ENCODE data around the gene EMC6. TPM values are rescaled to one million over a fixed set of nuclear protein-coding genes. Genes with fewer than 3 reads are reported as not detected.

The EMC6 gene
- total and polyA plus RNA-seq, 2 of the 13 experiments (the other 11 are each of a cell fraction or from before 2014, with no cell fraction given), result 45.1 to 47.7 TPM

DNA sequence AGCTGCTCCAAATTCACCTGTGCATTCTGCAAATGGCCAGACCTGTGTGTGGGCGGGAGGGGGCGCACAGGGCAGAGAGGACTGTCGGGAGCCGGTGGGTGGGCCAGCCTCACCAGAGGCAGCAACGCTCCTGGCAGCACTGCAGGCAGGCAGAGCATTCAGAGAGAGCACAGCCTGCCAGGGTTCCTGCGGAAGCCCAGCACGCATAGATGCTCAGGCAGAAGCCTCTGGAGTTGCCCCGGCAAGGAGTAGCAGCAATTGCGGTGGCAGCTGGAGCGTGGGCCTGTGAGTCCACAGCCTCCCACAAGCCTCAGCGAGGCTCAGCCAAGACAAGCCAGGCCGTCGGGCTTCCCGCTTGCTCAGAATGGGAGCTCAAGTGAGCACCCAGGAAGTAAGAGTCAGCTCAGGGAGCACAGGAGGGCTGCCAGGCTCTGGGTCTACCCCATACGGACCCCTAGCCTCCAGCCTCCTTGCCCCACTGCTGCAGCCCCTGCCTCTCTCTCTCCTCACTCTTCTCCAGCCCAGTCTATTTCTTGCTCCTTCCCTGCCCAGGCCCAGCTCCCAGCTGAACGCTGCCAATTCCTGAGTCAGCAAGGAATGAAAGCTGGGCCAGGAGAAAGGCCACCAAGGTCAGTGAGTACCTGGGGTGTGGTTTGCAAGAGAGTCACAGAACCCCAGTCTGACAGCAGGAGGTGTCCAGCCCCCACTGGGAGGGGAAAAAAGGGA lies 9.6 kb downstream of the EMC6 start:
- H3K4me3 ChIP-seq (replicated peaks in 1 of 3; ENCODE audit: insufficient read depth in 1 of 3, low read depth in 2 of 3, low read length in 3 of 3), result peak overlapping the region; percentile 17 to 57 (median 39); a peak in 3 of 6 replicates
- peak overlapping the region; percentile 69 for H3K4me2 ChIP-seq (ENCODE audit: low read depth, low read length)
- H3K9me3 ChIP-seq (ENCODE audit: low read length), result no peaks in the 10 kb centered on the region
- H3K27ac ChIP-seq (ENCODE audit: extremely low read length, insufficient read depth, low read length), result no peak overlapping the region
- no peaks in the 10 kb centered on the region for H3K79me2 ChIP-seq (ENCODE audit: insufficient read depth, low read length)
- CTCF ChIA-PET (ENCODE audit: low intra/inter-chr PET ratio, low total read pairs), result no interaction called here
- intact Hi-C loops (cut with micrococcal nuclease; ENCODE audit: unreplicated experiment), result no loop called here
- POLR2A ChIA-PET, result interaction anchor here (0.8 to 3.1 kb wide), 4 partner anchors 9 to 17 kb away, joined by 3 to 21 read pairs (median 6); partner anchors contain the start of genes EMC6, P2RX5 and TAX1BP3
- no peaks in the 10 kb centered on the region for H4K20me1 ChIP-seq (ENCODE audit: insufficient read depth, low read length)
- no peaks in the 10 kb centered on the region for H3K36me3 ChIP-seq (replicated peaks in 1 of 2; ENCODE audit: control insufficient read depth in 1 of 2, insufficient read depth in 2 of 2, low read length in 2 of 2)
- no peak overlapping the region for H2AFZ ChIP-seq (ENCODE audit: low read length)
- in situ Hi-C loops (cut with HindIII; ENCODE audit: extremely low pct_ligation_motif_present, low pct_unique_long_range_greater_than_20kb), result no loop called here
- WGBS (ENCODE audit: low lambda C conversion rate), result 7% methylated on average over 3 of the region's 16 CpGs
- H3K4me1 ChIP-seq (ENCODE audit: insufficient read depth, low read length), result peaks cover 21% of the 10 kb centered on the region
- peak overlapping the region; percentile 42 for H3K9ac ChIP-seq (ENCODE audit: insufficient read depth, low read depth, low read length)
- no TSS peak for BruUV-seq (replicated peaks)
- DNase-seq (ENCODE audit: low spot score) (peak; percentile 49), ATAC-seq (peak; percentile 95), FAIRE-seq (peak; percentile 18)
- H3K27me3 ChIP-seq (ENCODE audit: control insufficient read depth in 1 of 2, insufficient read depth in 2 of 2, low read length in 2 of 2), result peaks cover 1 to 7% of the 10 kb centered on the region in 2 experiments; a peak in 2 of 5 replicates
- TF ChIP-seq, protein P1, sequence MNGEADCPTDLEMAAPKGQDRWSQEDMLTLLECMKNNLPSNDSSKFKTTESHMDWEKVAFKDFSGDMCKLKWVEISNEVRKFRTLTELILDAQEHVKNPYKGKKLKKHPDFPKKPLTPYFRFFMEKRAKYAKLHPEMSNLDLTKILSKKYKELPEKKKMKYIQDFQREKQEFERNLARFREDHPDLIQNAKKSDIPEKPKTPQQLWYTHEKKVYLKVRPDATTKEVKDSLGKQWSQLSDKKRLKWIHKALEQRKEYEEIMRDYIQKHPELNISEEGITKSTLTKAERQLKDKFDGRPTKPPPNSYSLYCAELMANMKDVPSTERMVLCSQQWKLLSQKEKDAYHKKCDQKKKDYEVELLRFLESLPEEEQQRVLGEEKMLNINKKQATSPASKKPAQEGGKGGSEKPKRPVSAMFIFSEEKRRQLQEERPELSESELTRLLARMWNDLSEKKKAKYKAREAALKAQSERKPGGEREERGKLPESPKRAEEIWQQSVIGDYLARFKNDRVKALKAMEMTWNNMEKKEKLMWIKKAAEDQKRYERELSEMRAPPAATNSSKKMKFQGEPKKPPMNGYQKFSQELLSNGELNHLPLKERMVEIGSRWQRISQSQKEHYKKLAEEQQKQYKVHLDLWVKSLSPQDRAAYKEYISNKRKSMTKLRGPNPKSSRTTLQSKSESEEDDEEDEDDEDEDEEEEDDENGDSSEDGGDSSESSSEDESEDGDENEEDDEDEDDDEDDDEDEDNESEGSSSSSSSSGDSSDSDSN (CRISPR knock-in tag; IDR thresholded peaks at IDR 0.05), result peak; percentile 41; the same call in 1 of the 2 replicates
- no peak for TF ChIP-seq ELF3 (CRISPR knock-in tag; IDR thresholded peaks at IDR 0.05)
- TF ChIP-seq, protein P2, sequence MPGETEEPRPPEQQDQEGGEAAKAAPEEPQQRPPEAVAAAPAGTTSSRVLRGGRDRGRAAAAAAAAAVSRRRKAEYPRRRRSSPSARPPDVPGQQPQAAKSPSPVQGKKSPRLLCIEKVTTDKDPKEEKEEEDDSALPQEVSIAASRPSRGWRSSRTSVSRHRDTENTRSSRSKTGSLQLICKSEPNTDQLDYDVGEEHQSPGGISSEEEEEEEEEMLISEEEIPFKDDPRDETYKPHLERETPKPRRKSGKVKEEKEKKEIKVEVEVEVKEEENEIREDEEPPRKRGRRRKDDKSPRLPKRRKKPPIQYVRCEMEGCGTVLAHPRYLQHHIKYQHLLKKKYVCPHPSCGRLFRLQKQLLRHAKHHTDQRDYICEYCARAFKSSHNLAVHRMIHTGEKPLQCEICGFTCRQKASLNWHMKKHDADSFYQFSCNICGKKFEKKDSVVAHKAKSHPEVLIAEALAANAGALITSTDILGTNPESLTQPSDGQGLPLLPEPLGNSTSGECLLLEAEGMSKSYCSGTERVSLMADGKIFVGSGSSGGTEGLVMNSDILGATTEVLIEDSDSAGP (CRISPR knock-in tag; IDR thresholded peaks at IDR 0.05; ENCODE audit: borderline replicate concordance), result peak; percentile 56; the same call in 1 of the 2 replicates
- 0 out of 2 replicates have a peak, but pooled peaks have one; percentile 22 for TF ChIP-seq KAT8 (CRISPR knock-in tag; IDR thresholded peaks at IDR 0.05)
- TF ChIP-seq, protein P3, sequence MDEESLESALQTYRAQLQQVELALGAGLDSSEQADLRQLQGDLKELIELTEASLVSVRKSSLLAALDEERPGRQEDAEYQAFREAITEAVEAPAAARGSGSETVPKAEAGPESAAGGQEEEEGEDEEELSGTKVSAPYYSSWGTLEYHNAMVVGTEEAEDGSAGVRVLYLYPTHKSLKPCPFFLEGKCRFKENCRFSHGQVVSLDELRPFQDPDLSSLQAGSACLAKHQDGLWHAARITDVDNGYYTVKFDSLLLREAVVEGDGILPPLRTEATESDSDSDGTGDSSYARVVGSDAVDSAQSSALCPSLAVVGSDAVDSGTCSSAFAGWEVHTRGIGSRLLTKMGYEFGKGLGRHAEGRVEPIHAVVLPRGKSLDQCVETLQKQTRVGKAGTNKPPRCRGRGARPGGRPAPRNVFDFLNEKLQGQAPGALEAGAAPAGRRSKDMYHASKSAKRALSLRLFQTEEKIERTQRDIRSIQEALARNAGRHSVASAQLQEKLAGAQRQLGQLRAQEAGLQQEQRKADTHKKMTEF (CRISPR knock-in tag; IDR thresholded peaks at IDR 0.05), result peak; percentile 47; the same call in 1 of the 2 replicates
- TF ChIP-seq ERF (CRISPR knock-in tag; IDR thresholded peaks at IDR 0.05), result 0 out of 2 replicates have a peak, but pooled peaks have one; percentile 18
- TF ChIP-seq, protein P4, sequence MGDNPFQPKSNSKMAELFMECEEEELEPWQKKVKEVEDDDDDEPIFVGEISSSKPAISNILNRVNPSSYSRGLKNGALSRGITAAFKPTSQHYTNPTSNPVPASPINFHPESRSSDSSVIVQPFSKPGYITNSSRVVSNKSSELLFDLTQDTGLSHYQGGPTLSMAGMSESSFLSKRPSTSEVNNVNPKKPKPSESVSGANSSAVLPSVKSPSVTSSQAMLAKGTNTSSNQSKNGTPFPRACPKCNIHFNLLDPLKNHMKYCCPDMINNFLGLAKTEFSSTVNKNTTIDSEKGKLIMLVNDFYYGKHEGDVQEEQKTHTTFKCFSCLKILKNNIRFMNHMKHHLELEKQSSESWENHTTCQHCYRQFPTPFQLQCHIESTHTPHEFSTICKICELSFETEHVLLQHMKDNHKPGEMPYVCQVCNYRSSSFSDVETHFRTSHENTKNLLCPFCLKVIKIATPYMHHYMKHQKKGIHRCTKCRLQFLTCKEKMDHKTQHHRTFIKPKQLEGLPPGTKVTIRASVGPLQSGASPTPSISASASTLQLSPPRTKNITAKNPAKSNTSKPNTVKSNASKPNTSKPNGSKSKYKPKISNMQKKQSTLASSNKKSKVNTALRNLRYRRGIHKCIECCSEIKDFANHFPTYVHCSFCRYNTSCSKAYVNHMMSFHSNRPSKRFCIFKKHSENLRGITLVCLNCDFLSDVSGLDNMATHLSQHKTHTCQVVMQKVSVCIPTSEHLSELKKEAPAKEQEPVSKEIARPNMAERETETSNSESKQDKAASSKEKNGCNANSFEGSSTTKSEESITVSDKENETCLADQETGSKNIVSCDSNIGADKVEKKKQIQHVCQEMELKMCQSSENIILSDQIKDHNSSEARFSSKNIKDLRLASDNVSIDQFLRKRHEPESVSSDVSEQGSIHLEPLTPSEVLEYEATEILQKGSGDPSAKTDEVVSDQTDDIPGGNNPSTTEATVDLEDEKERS (CRISPR knock-in tag; IDR thresholded peaks at IDR 0.05), result peak; percentile 40; the same call in 1 of the 2 replicates
- 0 out of 2 replicates have a peak, but pooled peaks have one; percentile 40 for TF ChIP-seq MAFG (CRISPR knock-in tag; IDR thresholded peaks at IDR 0.05)
- TF ChIP-seq ZNF432 (CRISPR knock-in tag; IDR thresholded peaks at IDR 0.05; ENCODE audit: borderline replicate concordance), result no peak
- TF ChIP-seq MXD4 (CRISPR knock-in tag; IDR thresholded peaks at IDR 0.05), result peak; percentile 34; the same call in 1 of the 2 replicates
- TF ChIP-seq, protein P5, sequence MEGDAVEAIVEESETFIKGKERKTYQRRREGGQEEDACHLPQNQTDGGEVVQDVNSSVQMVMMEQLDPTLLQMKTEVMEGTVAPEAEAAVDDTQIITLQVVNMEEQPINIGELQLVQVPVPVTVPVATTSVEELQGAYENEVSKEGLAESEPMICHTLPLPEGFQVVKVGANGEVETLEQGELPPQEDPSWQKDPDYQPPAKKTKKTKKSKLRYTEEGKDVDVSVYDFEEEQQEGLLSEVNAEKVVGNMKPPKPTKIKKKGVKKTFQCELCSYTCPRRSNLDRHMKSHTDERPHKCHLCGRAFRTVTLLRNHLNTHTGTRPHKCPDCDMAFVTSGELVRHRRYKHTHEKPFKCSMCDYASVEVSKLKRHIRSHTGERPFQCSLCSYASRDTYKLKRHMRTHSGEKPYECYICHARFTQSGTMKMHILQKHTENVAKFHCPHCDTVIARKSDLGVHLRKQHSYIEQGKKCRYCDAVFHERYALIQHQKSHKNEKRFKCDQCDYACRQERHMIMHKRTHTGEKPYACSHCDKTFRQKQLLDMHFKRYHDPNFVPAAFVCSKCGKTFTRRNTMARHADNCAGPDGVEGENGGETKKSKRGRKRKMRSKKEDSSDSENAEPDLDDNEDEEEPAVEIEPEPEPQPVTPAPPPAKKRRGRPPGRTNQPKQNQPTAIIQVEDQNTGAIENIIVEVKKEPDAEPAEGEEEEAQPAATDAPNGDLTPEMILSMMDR (CRISPR knock-in tag; IDR thresholded peaks at IDR 0.05), result peak; percentile 78
- peak; percentile 70 to 74 for TF ChIP-seq MAFK (conservative IDR thresholded peaks at IDR 0.05 in 1 of 2, IDR thresholded peaks at IDR 0.05 in 1 of 2; ENCODE audit: low read length in 2 of 2)

All from HepG2 (cell line).